OCI-LY1 (cell line): ENCODE data around the gene DZIP1L.

Experiments
- H2AFZ ChIP-seq: fragments of 200-600 bp; sonication (generic), shearing (Covaris generic); 2 replicates; pipeline ENCODE4 v1.6.0; 2014; ENCODE audit warnings: antibody characterized with exemption, mild to moderate bottlenecking, low read length
- H3F3A ChIP-seq: fragments of 200-600 bp; sonication (generic), shearing (Covaris generic); 2 replicates; pipeline ENCODE4 v1.6.0; 2014; ENCODE audit warnings: mild to moderate bottlenecking, antibody characterized with exemption, low read length, moderate library complexity; ENCODE audit not compliant: insufficient read depth
- H3K27ac ChIP-seq: fragments of 200-600 bp; sonication (generic); 2 replicates; pipeline ENCODE4 v1.5.1; 2014; ENCODE audit warnings: low read length, mixed run types, mild to moderate bottlenecking, low read depth; ENCODE audit not compliant: poor library complexity, severe bottlenecking
- H3K27me3 ChIP-seq: fragments of 200-600 bp; sonication (generic); 2 replicates; pipeline ENCODE4 v1.6.0; 2014; ENCODE audit warnings: antibody characterized with exemption, mild to moderate bottlenecking, low read length, moderate library complexity; ENCODE audit not compliant: insufficient read depth
- H3K36me3 ChIP-seq: fragments of 200-600 bp; sonication (generic); 2 replicates; pipeline ENCODE4 v1.6.1; 2014; ENCODE audit warnings: mild to moderate bottlenecking, antibody characterized with exemption, low read length, moderate library complexity, mixed read lengths; ENCODE audit not compliant: insufficient read depth
- H3K4me1 ChIP-seq: fragments of 200-600 bp; sonication (generic); 2 replicates; pipeline ENCODE4 v1.5.1; 2014; ENCODE audit warnings: mild to moderate bottlenecking, low read length, moderate library complexity; ENCODE audit not compliant: insufficient read depth, severe bottlenecking
- H3K4me2 ChIP-seq: fragments of 200-600 bp; sonication (generic), shearing (Covaris generic); 2 replicates; pipeline ENCODE4 v1.6.1; 2014; ENCODE audit warnings: low read length
- H3K4me3 ChIP-seq: fragments of 200-600 bp; sonication (generic); 2 replicates; pipeline ENCODE4 v1.5.1; 2014; ENCODE audit warnings: low read length, low read depth, mild to moderate bottlenecking, mixed read lengths; ENCODE audit not compliant: poor library complexity, severe bottlenecking
- H3K79me2 ChIP-seq: fragments of 200-600 bp; shearing (Covaris generic); 2 replicates; pipeline ENCODE4 v1.6.1; 2016; ENCODE audit warnings: mixed run types, low read length, mixed read lengths; ENCODE audit not compliant: insufficient read depth
- H3K9ac ChIP-seq: fragments of 200-600 bp; sonication (generic), shearing (Covaris generic); 2 replicates; pipeline ENCODE4 v1.6.1; 2014; ENCODE audit warnings: mild to moderate bottlenecking, low read length, mixed read lengths
- H3K9me2 ChIP-seq: fragments of 200-600 bp; sonication (generic), shearing (Covaris generic); 2 replicates; pipeline ENCODE4 v1.6.1; 2014; ENCODE audit warnings: low read depth, mild to moderate bottlenecking, low read length, mixed read lengths
- H3K9me3 ChIP-seq: fragments of 200-600 bp; shearing (Covaris generic); 2 replicates; pipeline ENCODE4 v1.6.1; 2014; ENCODE audit warnings: low read length, mixed read lengths
- H4K20me1 ChIP-seq: fragments of 200-600 bp; sonication (generic), shearing (Covaris generic); 2 replicates; pipeline ENCODE4 v1.6.0; 2016; ENCODE audit warnings: mild to moderate bottlenecking, low read length; ENCODE audit not compliant: insufficient read depth
- EZH2 ChIP-seq: fragments of 200-600 bp; sonication (generic), shearing (Covaris generic); IDR thresholded peaks from 2 replicates; pipeline ENCODE4 v1.8.0; 2017; ENCODE audit warnings: borderline replicate concordance, mixed run types, mild to moderate bottlenecking, antibody characterized with exemption, low read length, moderate library complexity, mixed read lengths
- TF ChIP-seq, protein P1 (sequence below): fragments of 200-600 bp; sonication (generic), shearing (Covaris generic); IDR thresholded peaks from 2 replicates; pipeline ENCODE4 v1.5.1; 2017; ENCODE audit warnings: mild to moderate bottlenecking, antibody characterized with exemption, low read length, moderate library complexity, mixed read lengths

DZIP1L gene

DNA sequence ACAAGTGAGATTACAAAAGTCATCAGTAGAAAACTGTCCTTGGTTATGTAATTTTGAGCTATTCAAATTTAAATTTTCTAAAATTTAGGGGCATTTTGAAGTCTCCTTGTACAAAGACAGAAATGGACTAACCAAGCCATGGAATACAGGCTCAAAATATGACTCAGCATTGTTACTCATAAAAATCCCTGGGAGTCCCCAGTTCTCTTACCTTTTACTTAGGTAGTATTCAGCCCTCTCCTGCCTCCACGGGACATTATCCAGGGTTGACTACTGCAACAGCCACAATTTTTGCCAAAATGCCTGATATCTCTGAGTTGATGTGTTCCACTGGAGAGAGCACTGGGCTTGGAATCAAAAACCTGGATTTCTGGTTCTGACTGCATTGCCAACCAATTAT is 80.5 kb downstream of the DZIP1L start:
- no peak overlapping the region for H3K27ac ChIP-seq
- no peak overlapping the region for H2AFZ ChIP-seq
- no peak overlapping the region for H3K4me3 ChIP-seq
- no peaks in the 10 kb centered on the region for H4K20me1 ChIP-seq
- H3F3A ChIP-seq, result no peaks in the 10 kb centered on the region
- H3K4me2 ChIP-seq, result no peak overlapping the region
- no peaks in the 10 kb centered on the region for H3K79me2 ChIP-seq
- no peaks in the 10 kb centered on the region for H3K9me2 ChIP-seq
- no peak overlapping the region for H3K9ac ChIP-seq
- no peaks in the 10 kb centered on the region for H3K36me3 ChIP-seq
- H3K4me1 ChIP-seq, result no peaks in the 10 kb centered on the region
- H3K9me3 ChIP-seq, result no peaks in the 10 kb centered on the region
- no peak for TF ChIP-seq EZH2
- TF ChIP-seq, protein P1, sequence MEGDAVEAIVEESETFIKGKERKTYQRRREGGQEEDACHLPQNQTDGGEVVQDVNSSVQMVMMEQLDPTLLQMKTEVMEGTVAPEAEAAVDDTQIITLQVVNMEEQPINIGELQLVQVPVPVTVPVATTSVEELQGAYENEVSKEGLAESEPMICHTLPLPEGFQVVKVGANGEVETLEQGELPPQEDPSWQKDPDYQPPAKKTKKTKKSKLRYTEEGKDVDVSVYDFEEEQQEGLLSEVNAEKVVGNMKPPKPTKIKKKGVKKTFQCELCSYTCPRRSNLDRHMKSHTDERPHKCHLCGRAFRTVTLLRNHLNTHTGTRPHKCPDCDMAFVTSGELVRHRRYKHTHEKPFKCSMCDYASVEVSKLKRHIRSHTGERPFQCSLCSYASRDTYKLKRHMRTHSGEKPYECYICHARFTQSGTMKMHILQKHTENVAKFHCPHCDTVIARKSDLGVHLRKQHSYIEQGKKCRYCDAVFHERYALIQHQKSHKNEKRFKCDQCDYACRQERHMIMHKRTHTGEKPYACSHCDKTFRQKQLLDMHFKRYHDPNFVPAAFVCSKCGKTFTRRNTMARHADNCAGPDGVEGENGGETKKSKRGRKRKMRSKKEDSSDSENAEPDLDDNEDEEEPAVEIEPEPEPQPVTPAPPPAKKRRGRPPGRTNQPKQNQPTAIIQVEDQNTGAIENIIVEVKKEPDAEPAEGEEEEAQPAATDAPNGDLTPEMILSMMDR, result no peak
- H3K27me3 ChIP-seq, result no peaks in the 10 kb centered on the region

DNA sequence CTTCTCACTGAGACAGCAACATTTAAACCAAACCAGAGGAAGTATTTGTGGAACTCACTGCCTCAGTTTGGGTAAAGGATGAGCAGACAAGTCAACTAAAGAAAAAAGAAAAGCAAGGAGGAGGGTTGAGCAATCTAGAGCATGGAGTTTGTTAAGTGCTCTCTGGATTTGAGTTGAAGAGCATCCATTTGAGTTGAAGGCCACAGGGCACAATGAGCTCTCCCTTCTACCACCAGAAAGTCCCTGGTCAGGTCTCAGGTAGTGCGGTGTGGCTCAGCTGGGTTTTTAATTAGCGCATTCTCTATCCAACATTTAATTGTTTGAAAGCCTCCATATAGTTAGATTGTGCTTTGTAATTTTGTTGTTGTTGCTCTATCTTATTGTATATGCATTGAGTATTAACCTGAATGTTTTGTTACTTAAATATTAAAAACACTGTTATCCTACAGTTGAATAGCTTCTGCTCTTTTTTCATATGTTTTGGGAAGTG is 82.2 kb downstream of the DZIP1L start:
- Histone ChIP-seq H3K9me2 (no peaks in the 10 kb centered on the region), H3K9me3 (no peaks in the 10 kb centered on the region), H3K4me2 (no peak overlapping the region), H2AFZ (no peak overlapping the region), H3K36me3 (no peaks in the 10 kb centered on the region), H3K27ac (no peak overlapping the region), H3K79me2 (no peaks in the 10 kb centered on the region), H3K4me3 (no peak overlapping the region), H4K20me1 (no peaks in the 10 kb centered on the region), H3K9ac (no peak overlapping the region), H3F3A (no peaks in the 10 kb centered on the region), H3K27me3 (no peaks in the 10 kb centered on the region), H3K4me1 (no peaks in the 10 kb centered on the region)
- no peak for TF ChIP-seq EZH2
- TF ChIP-seq, protein P1, result no peak

GRCh38 chr3:138032567-138032966 is 82.8 kb downstream of the DZIP1L start:
- no peaks in the 10 kb centered on the region for H3K79me2 ChIP-seq
- no peak overlapping the region for H2AFZ ChIP-seq
- no peak overlapping the region for H3K9ac ChIP-seq
- no peaks in the 10 kb centered on the region for H3K27me3 ChIP-seq
- no peak overlapping the region for H3K27ac ChIP-seq
- H3F3A ChIP-seq, result no peaks in the 10 kb centered on the region
- H3K4me3 ChIP-seq, result no peak overlapping the region
- TF ChIP-seq, protein P1, result no peak
- TF ChIP-seq EZH2, result no peak
- H3K4me1 ChIP-seq, result no peaks in the 10 kb centered on the region
- H4K20me1 ChIP-seq, result no peaks in the 10 kb centered on the region
- no peaks in the 10 kb centered on the region for H3K9me3 ChIP-seq
- no peak overlapping the region for H3K4me2 ChIP-seq
- H3K9me2 ChIP-seq, result no peaks in the 10 kb centered on the region
- no peaks in the 10 kb centered on the region for H3K36me3 ChIP-seq
